ENCODE data around the gene LRRC47. TPM values are rescaled to one million over a fixed set of nuclear protein-coding genes. Genes with fewer than 3 reads are reported as not detected.
A peak's percentile ranks its signal among the peaks of the same experiment; 100 is the strongest.
"Not testable (repeated sequence)": the region's sequence is repeated elsewhere in the genome, so short reads cannot be mapped to it uniquely, and the experiment has no call there.

Gene LRRC47
- total RNA-seq, 1 donor from 2014 or later = 38.9 TPM

DNA sequence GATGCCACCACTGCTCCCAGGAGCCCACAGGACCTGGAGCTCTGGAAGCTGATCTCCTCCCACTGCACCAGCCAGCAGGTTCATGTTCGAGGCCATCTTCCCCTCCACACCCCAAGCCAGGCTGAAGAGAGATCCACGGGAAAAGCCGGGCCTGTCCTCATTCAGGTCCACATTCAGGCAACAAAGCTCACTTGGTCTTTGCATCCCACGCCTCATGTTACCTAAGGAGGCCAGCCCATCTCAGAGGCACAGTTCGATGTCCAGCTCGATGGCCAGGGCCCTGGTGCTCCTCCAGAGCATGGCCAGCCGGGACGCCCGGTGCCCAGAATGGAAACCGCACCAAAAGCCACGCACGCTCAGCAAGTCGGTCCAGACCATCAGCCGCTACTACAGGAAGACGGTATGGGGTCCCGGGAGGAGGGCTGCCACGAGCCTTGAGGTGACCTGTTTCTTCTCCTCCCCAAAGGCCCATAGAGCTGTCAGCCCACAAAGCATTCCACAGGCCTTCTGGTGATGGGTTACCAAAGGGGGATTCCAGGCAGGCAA lies 43.8 kb downstream of the LRRC47 start, which contains the start of gene CCDC27:
Gene CCDC27, plus strand, starts transcription at position 51 of the 546 bp plus-strand sequence. Its CDS starts 32 bp downstream, at position 83.
- TF ChIP-seq, protein P1, sequence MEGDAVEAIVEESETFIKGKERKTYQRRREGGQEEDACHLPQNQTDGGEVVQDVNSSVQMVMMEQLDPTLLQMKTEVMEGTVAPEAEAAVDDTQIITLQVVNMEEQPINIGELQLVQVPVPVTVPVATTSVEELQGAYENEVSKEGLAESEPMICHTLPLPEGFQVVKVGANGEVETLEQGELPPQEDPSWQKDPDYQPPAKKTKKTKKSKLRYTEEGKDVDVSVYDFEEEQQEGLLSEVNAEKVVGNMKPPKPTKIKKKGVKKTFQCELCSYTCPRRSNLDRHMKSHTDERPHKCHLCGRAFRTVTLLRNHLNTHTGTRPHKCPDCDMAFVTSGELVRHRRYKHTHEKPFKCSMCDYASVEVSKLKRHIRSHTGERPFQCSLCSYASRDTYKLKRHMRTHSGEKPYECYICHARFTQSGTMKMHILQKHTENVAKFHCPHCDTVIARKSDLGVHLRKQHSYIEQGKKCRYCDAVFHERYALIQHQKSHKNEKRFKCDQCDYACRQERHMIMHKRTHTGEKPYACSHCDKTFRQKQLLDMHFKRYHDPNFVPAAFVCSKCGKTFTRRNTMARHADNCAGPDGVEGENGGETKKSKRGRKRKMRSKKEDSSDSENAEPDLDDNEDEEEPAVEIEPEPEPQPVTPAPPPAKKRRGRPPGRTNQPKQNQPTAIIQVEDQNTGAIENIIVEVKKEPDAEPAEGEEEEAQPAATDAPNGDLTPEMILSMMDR (conservative IDR thresholded peaks at IDR 0.05; ENCODE audit: low read depth, low read length) = no peak
- no peak within 1 kb of the TSS for H3K4me3 ChIP-seq (ENCODE audit: low read depth, low read length)
- DNase-seq (ENCODE audit: low read depth) = no peak

DNA sequence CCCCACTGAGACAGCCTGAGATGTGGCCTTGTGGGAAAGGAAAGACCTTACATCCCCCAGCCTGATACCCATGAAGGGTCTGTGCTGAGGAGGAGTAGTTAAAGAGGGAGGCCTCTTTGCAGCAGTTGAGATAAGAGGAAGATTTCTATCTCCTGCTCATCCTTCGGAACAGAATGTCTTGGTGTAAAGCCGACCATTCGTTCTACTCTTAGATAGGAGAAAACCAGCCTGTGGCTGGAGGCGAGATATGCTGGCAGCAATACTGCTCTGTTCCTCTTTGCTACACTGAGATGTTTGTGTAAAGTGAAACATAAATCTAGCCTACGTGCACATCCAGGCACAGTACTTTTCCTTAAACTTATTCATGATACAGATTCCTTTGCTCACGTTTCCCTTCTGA lies 45.6 kb downstream of the LRRC47 start:
- no peak overlapping the region for H3K4me3 ChIP-seq (ENCODE audit: low read depth, low read length)
- TF ChIP-seq, protein P1 (conservative IDR thresholded peaks at IDR 0.05; ENCODE audit: low read depth, low read length) = no peak
- no peak for DNase-seq (ENCODE audit: low read depth)

DNA sequence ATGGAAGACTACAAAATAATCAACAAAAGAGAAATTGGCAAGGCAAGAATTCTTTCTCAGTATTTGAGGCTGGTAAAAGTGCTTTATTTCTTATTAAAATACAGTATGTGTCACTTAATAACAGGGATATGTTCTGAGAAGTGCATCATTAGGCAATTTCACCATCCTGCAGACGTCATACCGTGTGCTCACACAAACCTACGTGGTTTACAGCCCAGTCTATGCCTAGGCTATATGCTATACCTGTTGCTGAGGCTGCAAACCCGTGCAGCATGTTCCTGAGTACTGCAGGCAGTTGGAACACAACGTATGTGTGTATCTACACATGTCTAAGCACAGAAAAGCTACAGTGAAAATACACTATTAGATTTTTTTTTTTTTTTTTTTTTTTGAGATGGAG lies 46.8 kb downstream of the LRRC47 start:
- TF ChIP-seq, protein P1 (conservative IDR thresholded peaks at IDR 0.05; ENCODE audit: low read depth, low read length) = no peak

DNA sequence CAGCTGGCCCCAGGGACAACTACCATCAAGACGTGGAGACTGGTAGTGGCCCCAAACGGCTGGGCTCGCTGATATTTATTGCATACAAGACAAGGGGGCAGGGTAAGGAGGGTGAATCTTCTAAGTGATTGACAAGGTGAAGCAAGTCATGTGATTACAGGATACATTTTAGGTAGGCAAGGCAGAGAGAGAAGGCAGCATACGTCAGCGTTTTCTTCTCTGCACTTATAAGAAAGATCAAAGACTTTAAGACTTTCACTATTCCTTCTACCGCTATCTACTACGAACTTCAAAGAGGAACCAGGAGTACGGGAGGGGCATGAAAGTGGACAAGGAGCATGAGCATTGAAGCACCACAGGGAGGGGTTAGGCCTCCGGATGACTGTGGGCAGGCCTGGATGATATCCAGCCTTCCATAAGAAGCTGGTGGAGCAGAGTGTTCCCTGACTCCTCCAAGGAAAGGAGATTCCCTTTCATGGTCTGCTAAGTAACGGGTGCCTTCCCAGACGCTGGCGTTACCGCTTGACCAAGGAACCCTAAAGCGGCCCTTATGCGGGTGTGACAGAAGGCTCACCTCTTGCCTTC lies 47.9 kb downstream of the LRRC47 start:
- not testable (repeated sequence) for DNase-seq (ENCODE audit: low read depth); H3K4me3 ChIP-seq (ENCODE audit: low read depth, low read length)

More for the DNA sequence above, 46.8 kb downstream of the LRRC47 start:
- H3K4me3 ChIP-seq (ENCODE audit: low read depth, low read length) = no peak overlapping the region
- DNase-seq (ENCODE audit: low read depth) = no peak

DNA sequence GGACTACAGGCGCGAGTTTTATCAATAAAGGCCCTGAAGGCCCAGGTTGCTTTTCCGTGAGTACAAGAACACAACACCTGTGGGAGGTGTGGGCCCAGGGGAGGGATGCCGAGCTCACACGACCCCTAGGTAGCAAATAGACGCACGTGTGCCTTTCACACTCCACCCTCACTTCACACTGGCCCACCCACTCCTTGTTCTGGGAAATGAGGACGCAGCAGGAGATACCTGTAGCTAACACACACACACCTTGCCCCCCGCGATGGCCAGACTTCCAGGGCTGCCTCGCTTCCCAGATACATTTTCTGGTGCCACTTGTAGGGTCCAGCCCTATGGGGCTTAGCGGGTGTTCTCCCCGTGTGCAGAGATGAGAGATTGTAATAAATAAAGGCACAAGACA lies 48.4 kb downstream of the LRRC47 start:
- H3K4me3 ChIP-seq (ENCODE audit: low read depth, low read length) = peak overlapping the region; percentile 78
- no peak for DNase-seq (ENCODE audit: low read depth)
- TF ChIP-seq, protein P1 (conservative IDR thresholded peaks at IDR 0.05; ENCODE audit: low read depth, low read length) = no peak

DNA sequence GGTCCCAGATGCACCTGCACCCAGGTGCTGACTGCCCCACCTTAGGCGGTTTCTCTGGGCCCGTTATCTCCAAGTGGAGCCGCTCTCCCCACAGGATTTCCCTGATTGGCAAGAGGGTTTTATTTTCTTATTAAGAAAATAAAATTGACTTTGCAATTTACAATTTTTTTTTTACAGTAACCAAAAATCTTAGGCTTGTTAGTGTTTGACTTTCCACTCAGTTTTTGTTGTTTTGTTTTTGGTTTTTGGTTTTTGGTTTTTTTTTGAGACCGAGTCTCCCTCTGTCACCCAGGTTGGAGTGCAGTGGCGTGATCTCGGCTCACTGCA lies 48.8 kb downstream of the LRRC47 start:
- DNase-seq (ENCODE audit: low read depth) = no peak
- TF ChIP-seq, protein P1 (conservative IDR thresholded peaks at IDR 0.05; ENCODE audit: low read depth, low read length) = no peak
- peak overlapping the region; percentile 78 for H3K4me3 ChIP-seq (ENCODE audit: low read depth, low read length)

DNA sequence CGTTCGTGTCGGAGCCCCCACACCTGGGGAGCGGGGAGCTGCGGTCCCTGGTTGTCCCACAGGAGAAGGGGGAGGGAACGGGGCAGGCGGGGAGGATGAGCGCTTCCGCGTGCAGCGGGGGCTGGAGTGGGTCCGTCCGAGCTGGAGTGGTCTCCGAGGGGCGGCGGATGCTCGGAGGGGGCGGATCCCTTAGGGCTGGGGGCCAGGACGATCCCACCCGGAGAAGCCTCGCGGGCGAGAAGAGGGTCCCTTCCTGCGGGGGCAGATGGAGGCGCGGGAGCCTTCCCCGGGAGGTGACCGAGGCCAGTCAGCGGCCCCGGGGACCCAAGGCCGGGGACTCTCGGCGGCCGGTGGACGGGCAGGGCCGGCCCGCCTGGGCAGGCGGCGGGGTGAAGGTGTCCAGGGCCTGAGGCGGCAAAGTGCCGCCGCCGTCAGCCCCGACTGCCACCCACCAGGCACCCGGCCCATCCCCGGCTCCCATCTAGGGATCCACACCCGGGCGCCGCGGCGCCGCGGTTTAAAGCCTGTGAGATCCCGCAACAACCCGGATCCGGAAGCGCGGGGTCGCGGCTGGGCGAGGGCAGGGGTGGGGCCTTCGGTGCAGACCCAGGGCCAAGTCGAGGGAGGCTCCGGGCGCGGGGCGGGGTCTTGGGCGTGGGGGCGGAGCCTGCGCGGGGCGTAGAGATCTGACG lies 49.3 kb downstream of the LRRC47 start:
- TF ChIP-seq, protein P1 (conservative IDR thresholded peaks at IDR 0.05; ENCODE audit: low read depth, low read length) = no peak
- no peak for DNase-seq (ENCODE audit: low read depth)
- H3K4me3 ChIP-seq (ENCODE audit: low read depth, low read length) = peak overlapping the region; percentile 78
